ENCODE data around the gene TRMT61A.

Gene TRMT61A

DNA sequence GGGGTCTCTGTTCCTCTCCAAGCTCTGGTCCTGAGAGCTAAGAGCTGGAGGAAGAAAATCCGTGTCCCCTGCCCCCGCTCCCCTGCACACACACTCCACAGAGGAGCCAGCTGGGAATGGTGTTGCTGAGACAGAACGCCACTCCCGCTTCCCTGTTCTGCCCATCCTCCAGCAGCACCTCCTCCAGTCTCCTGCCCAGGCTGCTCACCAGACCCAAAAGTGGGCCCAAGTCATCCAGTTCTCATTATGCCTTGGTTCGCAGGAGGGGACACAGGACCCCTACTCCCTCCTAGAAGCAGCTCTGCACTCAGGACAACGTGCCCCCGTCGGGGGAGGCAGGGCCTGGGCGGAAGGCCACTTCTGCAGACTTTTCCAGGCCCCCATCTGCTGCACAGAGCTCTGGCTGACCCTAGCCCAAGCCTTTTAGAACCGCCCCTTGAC, 830 bp upstream of the TRMT61A start:
- TF ChIP-seq TARDBP (IDR thresholded peaks at IDR 0.05) (no peak), NFRKB (IDR thresholded peaks at IDR 0.05) (no peak), CTBP1 (IDR thresholded peaks at IDR 0.05; ENCODE audit: borderline replicate concordance) (no peak), FOXK2 (IDR thresholded peaks at IDR 0.05) (no peak), BHLHE40 (IDR thresholded peaks at IDR 0.05; ENCODE audit: borderline replicate concordance) (no peak), HDGF (IDR thresholded peaks at IDR 0.05; ENCODE audit: borderline replicate concordance) (no peak), L3MBTL2 (conservative IDR thresholded peaks at IDR 0.05) (no peak), FOXA1 (IDR thresholded peaks at IDR 0.05) (no peak), SUZ12 (IDR thresholded peaks at IDR 0.05) (no peak), FOXM1 (IDR thresholded peaks at IDR 0.05; ENCODE audit: borderline replicate concordance) (no peak), ARNT (IDR thresholded peaks at IDR 0.05) (no peak), ELF4 (IDR thresholded peaks at IDR 0.05) (no peak), LEF1 (IDR thresholded peaks at IDR 0.05; ENCODE audit: borderline replicate concordance) (no peak), SP1 (IDR thresholded peaks at IDR 0.05) (no peak), ZNF384 (IDR thresholded peaks at IDR 0.05) (no peak)
- TF ChIP-seq, protein P1, sequence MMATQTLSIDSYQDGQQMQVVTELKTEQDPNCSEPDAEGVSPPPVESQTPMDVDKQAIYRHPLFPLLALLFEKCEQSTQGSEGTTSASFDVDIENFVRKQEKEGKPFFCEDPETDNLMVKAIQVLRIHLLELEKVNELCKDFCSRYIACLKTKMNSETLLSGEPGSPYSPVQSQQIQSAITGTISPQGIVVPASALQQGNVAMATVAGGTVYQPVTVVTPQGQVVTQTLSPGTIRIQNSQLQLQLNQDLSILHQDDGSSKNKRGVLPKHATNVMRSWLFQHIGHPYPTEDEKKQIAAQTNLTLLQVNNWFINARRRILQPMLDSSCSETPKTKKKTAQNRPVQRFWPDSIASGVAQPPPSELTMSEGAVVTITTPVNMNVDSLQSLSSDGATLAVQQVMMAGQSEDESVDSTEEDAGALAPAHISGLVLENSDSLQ (IDR thresholded peaks at IDR 0.05), result no peak
- DNase-seq (ENCODE audit: extremely low spot score), result no peak
- ChIA-PET POLR2A (interaction anchor here (1.1 to 7.7 kb wide), 6 partner anchors 7 to 30 kb away, joined by 3 to 83 read pairs (median 9); partner anchors contain the start of gene CKB), CTCF (interaction anchor here (1.1 to 1.2 kb wide), 2 partner anchors 9 to 23 kb away, joined by 3 to 7 read pairs; no protein-coding TSS in a partner anchor)

DNA sequence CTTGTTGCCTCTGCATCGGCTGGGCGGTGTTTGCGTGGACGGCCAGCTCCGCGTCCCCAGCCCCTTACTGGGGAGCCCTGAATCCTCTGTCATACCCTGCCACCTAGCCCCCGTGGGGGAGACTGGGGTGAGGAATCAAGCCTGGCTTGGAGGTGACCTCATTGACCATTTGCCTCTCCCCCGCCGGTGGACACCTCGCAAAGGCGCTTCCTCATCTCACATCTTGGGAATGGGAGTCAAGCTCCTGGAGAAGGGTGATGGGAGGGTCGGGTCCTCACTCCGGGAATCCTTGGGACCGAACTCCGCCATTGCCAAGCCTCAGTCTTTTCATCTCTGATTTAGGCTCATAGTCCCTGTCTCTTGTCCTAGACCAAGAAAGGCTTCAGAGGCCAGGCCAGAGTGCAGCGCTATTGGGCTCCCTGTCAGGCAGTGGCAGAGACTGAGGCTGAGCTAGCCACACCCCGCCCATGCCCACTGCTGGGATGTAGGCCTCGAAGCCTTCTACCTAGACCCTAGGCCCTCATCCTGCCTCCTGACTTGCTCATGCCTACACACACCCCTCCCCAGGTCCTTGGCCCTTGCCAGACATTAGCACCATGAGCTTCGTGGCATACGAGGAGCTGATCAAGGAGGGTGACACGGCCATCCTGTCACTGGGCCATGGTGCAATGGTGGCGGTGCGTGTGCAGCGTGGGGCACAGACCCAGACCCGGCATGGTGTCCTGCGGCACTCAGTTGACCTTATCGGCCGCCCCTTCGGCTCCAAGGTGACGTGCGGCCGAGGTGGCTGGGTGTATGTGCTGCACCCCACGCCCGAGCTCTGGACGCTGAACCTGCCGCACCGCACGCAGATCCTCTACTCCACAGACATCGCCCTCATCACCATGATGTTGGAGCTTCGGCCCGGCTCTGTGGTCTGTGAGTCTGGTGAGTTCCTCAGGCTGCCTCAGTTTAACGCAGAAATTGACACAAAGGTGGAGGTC, 678 bp downstream of the TRMT61A start:
- ChIA-PET CTCF (interaction anchor here (1.0 to 1.2 kb wide), 3 partner anchors 11 to 24 kb away, joined by 3 to 7 read pairs (median 3); no protein-coding TSS in a partner anchor), POLR2A (interaction anchor here (1.8 to 7.7 kb wide), 5 partner anchors 9 to 28 kb away, joined by 5 to 83 read pairs (median 10); partner anchors contain the start of gene CKB)
- TF ChIP-seq FOXK2 (IDR thresholded peaks at IDR 0.05) (no peak), BHLHE40 (IDR thresholded peaks at IDR 0.05; ENCODE audit: borderline replicate concordance) (no peak), LEF1 (IDR thresholded peaks at IDR 0.05; ENCODE audit: borderline replicate concordance) (no peak), NFRKB (IDR thresholded peaks at IDR 0.05) (no peak), HDGF (IDR thresholded peaks at IDR 0.05; ENCODE audit: borderline replicate concordance) (no peak), ZNF384 (IDR thresholded peaks at IDR 0.05) (no peak), CTBP1 (IDR thresholded peaks at IDR 0.05; ENCODE audit: borderline replicate concordance) (no peak)
- TF ChIP-seq, protein P1 (IDR thresholded peaks at IDR 0.05), result no peak
- no peak for DNase-seq (ENCODE audit: extremely low spot score)

DNA sequence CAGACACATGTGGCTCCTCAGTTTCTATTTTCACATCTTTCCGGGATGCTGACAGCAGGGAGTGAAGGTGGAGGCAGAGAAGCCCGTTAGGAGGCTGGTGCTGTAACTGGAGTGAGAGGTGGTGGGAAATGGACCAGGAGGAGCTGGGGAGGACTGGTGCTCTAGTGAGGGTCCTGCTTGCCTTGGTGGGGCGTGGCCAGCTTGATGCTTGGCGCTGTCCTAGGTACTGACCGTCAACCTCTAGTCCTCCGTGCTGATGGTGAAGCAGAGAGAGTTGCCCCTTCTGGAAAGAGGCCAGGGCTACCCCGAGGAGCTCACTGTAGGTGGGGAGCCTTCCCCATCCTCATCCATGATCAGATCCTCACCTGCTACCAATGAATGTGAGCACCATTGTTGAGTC, 1.4 kb downstream of the TRMT61A start:
- DNase-seq (ENCODE audit: extremely low spot score), result no peak
- ChIA-PET POLR2A (interaction anchor here (3.5 to 7.7 kb wide), 2 partner anchors 10 kb away, joined by 13 to 83 read pairs; partner anchors contain the start of gene CKB), CTCF (interaction anchor here (1.6 kb wide), 1 partner anchor 12 kb away, joined by 6 read pairs; no protein-coding TSS in a partner anchor)
- TF ChIP-seq HDGF (IDR thresholded peaks at IDR 0.05; ENCODE audit: borderline replicate concordance) (no peak), BHLHE40 (IDR thresholded peaks at IDR 0.05; ENCODE audit: borderline replicate concordance) (no peak), LEF1 (IDR thresholded peaks at IDR 0.05; ENCODE audit: borderline replicate concordance) (no peak), ELF4 (IDR thresholded peaks at IDR 0.05) (no peak), TARDBP (IDR thresholded peaks at IDR 0.05) (no peak), ARNT (IDR thresholded peaks at IDR 0.05) (no peak), CTBP1 (IDR thresholded peaks at IDR 0.05; ENCODE audit: borderline replicate concordance) (no peak), FOXK2 (IDR thresholded peaks at IDR 0.05) (no peak), L3MBTL2 (conservative IDR thresholded peaks at IDR 0.05) (no peak), FOXA1 (IDR thresholded peaks at IDR 0.05) (no peak), NFRKB (IDR thresholded peaks at IDR 0.05) (no peak), SUZ12 (IDR thresholded peaks at IDR 0.05) (no peak), FOXM1 (IDR thresholded peaks at IDR 0.05; ENCODE audit: borderline replicate concordance) (no peak), ZNF384 (IDR thresholded peaks at IDR 0.05) (no peak), SP1 (IDR thresholded peaks at IDR 0.05) (no peak)
- TF ChIP-seq, protein P1 (IDR thresholded peaks at IDR 0.05), result no peak

DNA sequence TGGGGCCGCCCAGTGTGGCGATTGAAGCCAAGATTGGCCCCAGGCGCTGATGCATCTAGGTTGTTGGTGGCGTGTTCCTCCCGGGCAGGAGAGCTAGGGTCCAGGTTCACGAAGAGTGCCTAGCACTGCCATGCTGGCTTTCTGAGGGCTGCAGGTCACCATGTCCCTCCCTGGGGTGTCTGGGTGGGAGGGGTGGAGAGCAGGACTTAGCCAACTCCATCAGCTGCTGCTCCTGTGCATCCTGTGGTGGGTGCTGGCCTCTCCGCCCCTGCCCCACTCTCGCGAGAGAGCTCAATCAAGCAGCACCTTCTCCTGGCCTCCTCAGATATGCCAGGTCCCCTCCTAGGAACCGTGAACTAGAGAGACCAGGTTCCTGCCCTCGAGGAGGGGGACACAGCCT, 1.8 kb downstream of the TRMT61A start:
- no peak for TF ChIP-seq FOXA1 (IDR thresholded peaks at IDR 0.05)
- no peak for TF ChIP-seq BHLHE40 (IDR thresholded peaks at IDR 0.05; ENCODE audit: borderline replicate concordance)
- TF ChIP-seq, protein P1 (IDR thresholded peaks at IDR 0.05), result no peak
- no peak for TF ChIP-seq TARDBP (IDR thresholded peaks at IDR 0.05)
- TF ChIP-seq FOXK2 (IDR thresholded peaks at IDR 0.05), result no peak
- TF ChIP-seq LEF1 (IDR thresholded peaks at IDR 0.05; ENCODE audit: borderline replicate concordance), result no peak
- no peak for TF ChIP-seq FOXM1 (IDR thresholded peaks at IDR 0.05; ENCODE audit: borderline replicate concordance)
- POLR2A ChIA-PET, result interaction anchor here (7.7 kb wide), 1 partner anchor 10 kb away, joined by 83 read pairs; the partner anchor contains the start of gene CKB
- CTCF ChIA-PET, result interaction anchor here (1.6 kb wide), 1 partner anchor 12 kb away, joined by 6 read pairs; no protein-coding TSS in a partner anchor
- no peak for DNase-seq (ENCODE audit: extremely low spot score)
